Stimulated activated CD8-positive, alpha-beta memory T cell treated with anti-CD3 and anti-CD28 coated beads, Interleukin-15, amount 100 ng/mL, for 48 hours (primary cell): ENCODE measurements around the gene FKBP1A.

Experiments
- DNase-seq, 2 donors: peaks; one replicate each; pipeline ENCODE4 v3.0.0-alpha.2; 2020; ENCODE audit warnings: low read depth in 2 of 2

FKBP1A gene

GRCh38 chr20:1332749-1333300 lies 60.0 kb downstream of the FKBP1A start:
- no peak for DNase-seq

- no peak for DNase-seq
Observed at GRCh38 chr20:1331801-1332453, 60.9 kb downstream of the FKBP1A start.

- DNase-seq, result no peak
Observed at GRCh38 chr20:1331101-1331500, 61.8 kb downstream of the FKBP1A start.

GRCh38 chr20:1330075-1330830 lies 62.6 kb downstream of the FKBP1A start:
- DNase-seq, result no peak

- no peak for DNase-seq
Observed at GRCh38 chr20:1328680-1329330, 64.0 kb downstream of the FKBP1A start, which contains the start of gene SDCBP2. Gene SDCBP2 (minus strand): TSS chr20:1329139. CDS start chr20:1320416, 8,723 bp downstream.

GRCh38 chr20:1327827-1328679 lies 64.8 kb downstream of the FKBP1A start:
- DNase-seq, result no peak

- DNase-seq, result no peak
Observed at GRCh38 chr20:1327241-1327653, 65.6 kb downstream of the FKBP1A start.

GRCh38 chr20:1326031-1326930 lies 66.6 kb downstream of the FKBP1A start:
- DNase-seq, result no peak

- DNase-seq, result peak; percentile 97 to 98
Observed at GRCh38 chr20:1325173-1326030, 67.5 kb downstream of the FKBP1A start.

- peak in 1 of 2 donors; percentile 31 for DNase-seq
Observed at GRCh38 chr20:1324598-1325172, 68.2 kb downstream of the FKBP1A start.

- no peak for DNase-seq
Observed at GRCh38 chr20:1323830-1324597, 68.8 kb downstream of the FKBP1A start.

- DNase-seq, result no peak
Observed at GRCh38 chr20:1323256-1323655, 69.6 kb downstream of the FKBP1A start.

- DNase-seq, result no peak
Observed at GRCh38 chr20:1322511-1323245, 70.2 kb downstream of the FKBP1A start.

- no peak for DNase-seq
Observed at GRCh38 chr20:1321654-1321939, 71.3 kb downstream of the FKBP1A start.

- DNase-seq, result no peak
Observed at GRCh38 chr20:1320902-1321653, 71.8 kb downstream of the FKBP1A start.

- no peak for DNase-seq
Observed at GRCh38 chr20:1320016-1320415, 72.8 kb downstream of the FKBP1A start.

- no peak for DNase-seq
Observed at GRCh38 chr20:1319462-1319861, 73.4 kb downstream of the FKBP1A start.
